HepG2 (cell line): ENCODE measurements around the gene VEZF1. TPM values are rescaled to one million over a fixed set of nuclear protein-coding genes. Genes with fewer than 3 reads are reported as not detected.

Source experiments
- ATAC-seq: fragments of 200-7000 bp; cut with Tn5 transposase; 3 replicates; pipeline ENCODE4 v1.9.1; 2020; ENCODE audit warnings: mild to moderate bottlenecking, moderate library complexity
- BruUV-seq: library from RNA; stranded (reverse); fragments of 400-500 nt; replicated peaks from 2 replicates; lab custom pipeline; 2021; lab: Mats Ljungman, UMichigan
- CTCF ChIA-PET: fragments of 300-600 bp; formaldehyde crosslinking; extraction: SDS; loops from one replicate; lab custom pipeline; 2021; ENCODE audit warnings: low total read pairs, inconsistent platforms, low intra/inter-chr PET ratio; lab: Yijun Ruan, JAX
- POLR2A ChIA-PET: fragments of 350-600 bp; sonication (Branson Sonifier 250); formaldehyde crosslinking; loops from one replicate; lab custom pipeline; 2020; ENCODE audit warnings: antibody characterized with exemption, inconsistent platforms; lab: Yijun Ruan, JAX
- DNase-seq: peaks from one replicate; pipeline ENCODE4 v3.0.0-alpha.2; 2015; ENCODE audit warnings: low spot score
- FAIRE-seq: peaks from 3 replicates; lab custom pipeline; 2011; peaks lifted over from hg19 to GRCh38; lab: Jason Lieb, UNC
- H2AFZ ChIP-seq: one replicate; pipeline ENCODE4 v1.6.1; 2011; ENCODE audit warnings: low read length, inconsistent platforms
- H3K27ac ChIP-seq: fragments of 300-600 bp; 3 replicates; pipeline ENCODE4 v1.8.0; 2011; ENCODE audit warnings: mixed run types, mild to moderate bottlenecking, mixed read lengths, low read length, inconsistent platforms; ENCODE audit not compliant: insufficient read depth; ENCODE audit errors: extremely low read length
- H3K27me3 ChIP-seq, 2 experiments: fragments of 200-600 bp in 1 of 2; 2 replicates in 1 of 2; 3 replicates in 1 of 2; pipeline versions ENCODE4 v1.6.0 to v1.8.0; 2011; ENCODE audit warnings: low read length in 2 of 2, mild to moderate bottlenecking in 2 of 2, moderate library complexity in 2 of 2, inconsistent platforms in 1 of 2; ENCODE audit not compliant: insufficient read depth in 2 of 2, control insufficient read depth in 1 of 2
- H3K36me3 ChIP-seq, 2 experiments: fragments of 200-600 bp in 1 of 2; replicated peaks in 1 of 2; 2 replicates in 1 of 2; 3 replicates in 1 of 2; pipeline versions ENCODE4 v1.5.1 to v1.8.0; 2011; ENCODE audit warnings: low read length in 2 of 2, inconsistent platforms in 1 of 2; ENCODE audit not compliant: insufficient read depth in 2 of 2, control insufficient read depth in 1 of 2
- H3K4me1 ChIP-seq: 2 replicates; pipeline ENCODE4 v1.5.1; 2012; ENCODE audit warnings: low read length, inconsistent platforms; ENCODE audit not compliant: insufficient read depth
- H3K4me2 ChIP-seq: 2 replicates; pipeline ENCODE4 v1.6.0; 2011; ENCODE audit warnings: low read depth, low read length, inconsistent platforms
- H3K4me3 ChIP-seq, 3 experiments: fragments of 200-600 bp in 1 of 3; sonication (generic), shearing (Covaris generic) in 1 of 3; replicated peaks in 1 of 3; 2 replicates each; pipeline ENCODE4 v1.5.1; 2011 to 2016; ENCODE audit warnings: low read length in 3 of 3, inconsistent platforms in 2 of 3, low read depth in 2 of 3, mild to moderate bottlenecking in 2 of 3, control low read depth in 1 of 3, mixed read lengths in 1 of 3; ENCODE audit not compliant: insufficient read depth in 1 of 3
- H3K79me2 ChIP-seq: one replicate; pipeline ENCODE4 v1.6.1; 2011; ENCODE audit warnings: low read length, inconsistent platforms; ENCODE audit not compliant: insufficient read depth
- H3K9ac ChIP-seq: 2 replicates; pipeline ENCODE4 v1.6.0; 2011; ENCODE audit warnings: mild to moderate bottlenecking, low read depth, low read length, inconsistent platforms; ENCODE audit not compliant: insufficient read depth
- H3K9me3 ChIP-seq: 2 replicates; pipeline ENCODE4 v1.5.1; 2012; ENCODE audit warnings: mild to moderate bottlenecking, low read length
- H4K20me1 ChIP-seq: 2 replicates; pipeline ENCODE4 v1.6.0; 2011; ENCODE audit warnings: inconsistent platforms, mild to moderate bottlenecking, low read length, moderate library complexity; ENCODE audit not compliant: insufficient read depth
- GRHL1 ChIP-seq: sonication (generic); formaldehyde crosslinking; conservative IDR thresholded peaks from 2 replicates; pipeline ENCODE4 v1.8.0; 2022; ENCODE audit warnings: missing genetic modification reagents
- IRX3 ChIP-seq: sonication (generic); formaldehyde crosslinking; IDR thresholded peaks from 2 replicates; pipeline ENCODE4 v1.8.1; 2023; ENCODE audit warnings: mild to moderate bottlenecking, low read depth, missing genetic modification reagents, borderline replicate concordance
- NFRKB ChIP-seq: fragments of 450-650 bp; IDR thresholded peaks from 2 replicates; pipeline ENCODE4 v1.6.1; 2017
- NFYC ChIP-seq: IDR thresholded peaks from 2 replicates; pipeline ENCODE4 v1.6.1; 2016; ENCODE audit warnings: missing genetic modification reagents, missing compliant biosample characterization
- PBX2 ChIP-seq: IDR thresholded peaks from 2 replicates; pipeline ENCODE4 v1.6.1; 2016; ENCODE audit warnings: control low read depth
- RARG ChIP-seq: sonication (generic); formaldehyde crosslinking; IDR thresholded peaks from 2 replicates; pipeline ENCODE4 v1.4.0; 2020; ENCODE audit warnings: low read depth, mild to moderate bottlenecking, missing genetic modification reagents
- SMYD3 ChIP-seq: sonication (generic); formaldehyde crosslinking; IDR thresholded peaks from 2 replicates; pipeline ENCODE4 v1.8.1; 2023; ENCODE audit warnings: mild to moderate bottlenecking, missing genetic modification reagents
- USF2 ChIP-seq, 2 experiments: sonication (generic) in 1 of 2; formaldehyde crosslinking in 1 of 2; IDR thresholded peaks; 2 replicates each; pipeline versions ENCODE4 v1.5.1 to v1.6.1; 2011 to 2020; ENCODE audit warnings: borderline replicate concordance in 1 of 2, low read depth in 1 of 2, low read length in 1 of 2, mild to moderate bottlenecking in 1 of 2, missing genetic modification reagents in 1 of 2, moderate library complexity in 1 of 2
- ZIK1 ChIP-seq: sonication (generic); formaldehyde crosslinking; IDR thresholded peaks from 2 replicates; pipeline ENCODE4 v1.5.0; 2020; ENCODE audit warnings: mild to moderate bottlenecking, low read depth, missing genetic modification reagents, borderline replicate concordance
- ZNF17 ChIP-seq: sonication (generic); formaldehyde crosslinking; IDR thresholded peaks from 2 replicates; pipeline ENCODE4 v1.5.0; 2020; ENCODE audit warnings: mild to moderate bottlenecking, missing genetic modification reagents
- ZNF724P ChIP-seq: sonication (generic); formaldehyde crosslinking; IDR thresholded peaks from 2 replicates; pipeline ENCODE4 v1.8.0; 2022; ENCODE audit warnings: missing genetic modification reagents, borderline replicate concordance
- WGBS: methylation state at CpG from one replicate; pipeline ENCODE4 v1.1.6; 2017; ENCODE audit warnings: low lambda C conversion rate; 5-methylcytosine and 5-hydroxymethylcytosine counted together
- in situ Hi-C: cut with HindIII; loops from 2 replicates; pipeline ENCODE4 v1.10.0; 2017; ENCODE audit warnings: low pct_unique_long_range_greater_than_20kb; ENCODE audit not compliant: extremely low pct_ligation_motif_present
- intact Hi-C: fragments of 100-400 bp; cut with micrococcal nuclease; formaldehyde crosslinking; loops from one replicate; pipeline ENCODE4 v1.10.0; 2022; ENCODE audit not compliant: unreplicated experiment
- polyA plus RNA-seq, 8 experiments: library from polyadenylated mRNA; depleted of rRNA in 3 of 8; stranded (reverse) in 7 of 8; unstranded in 1 of 8; fragments of >200 nt; fragmentation: Illumina TruSeq in 4 of 8; extraction: Trizol in 4 of 8; gene quantifications; 2 replicates each; pipeline versions ENCODE4 v1.2.1 to v1.2.3, GENCODE V29; 2011 to 2016; ENCODE audit warnings: low read depth in 4 of 8, missing spikeins in 1 of 8, mixed read lengths in 1 of 8; ENCODE audit not compliant: insufficient read depth in 1 of 8
- total RNA-seq, 5 experiments: library from RNA; depleted of rRNA; stranded (reverse); fragments of >200 nt; fragmentation: Illumina TruSeq; extraction: Trizol; gene quantifications; 2 replicates each; pipeline ENCODE4 v1.2.3, GENCODE V29; 2016; ENCODE audit warnings: low read depth in 1 of 5

Gene VEZF1
- total and polyA plus RNA-seq, 2 of the 13 experiments (the other 11 are each of a cell fraction or from before 2014, with no cell fraction given) = 45.9 to 49.7 TPM

GRCh38 chr17:57940231-57940630 lies 47.8 kb downstream of the VEZF1 start:
- Histone ChIP-seq H3K4me1 (peaks cover 70% of the 10 kb centered on the region), H3K9ac (no peak overlapping the region), H3K79me2 (no peaks in the 10 kb centered on the region), H3K36me3 (no peaks in the 10 kb centered on the region), H4K20me1 (no peaks in the 10 kb centered on the region), H3K4me2 (no peak overlapping the region), H3K27me3 (no peaks in the 10 kb centered on the region), H2AFZ (no peak overlapping the region), H3K9me3 (no peaks in the 10 kb centered on the region), H3K4me3 (no peak overlapping the region), H3K27ac (no peak overlapping the region)
- 67% methylated on average over 5 of the region's 5 CpGs for WGBS
- no TSS peak for BruUV-seq
- FAIRE-seq (no peak), DNase-seq (no peak), ATAC-seq (no peak)
- intact Hi-C loops (loop anchor here (2.0 kb wide), 1 partner anchor 15 kb away; the partner anchor contains the start of gene CUEDC1), in situ Hi-C loops (no loop called here)
- ChIA-PET CTCF (no interaction called here), POLR2A (interaction anchor here (1.0 to 3.9 kb wide), 4 partner anchors 13 to 143 kb away, joined by 3 to 35 read pairs (median 9); partner anchors contain the start of genes CUEDC1, DYNLL2 and SRSF1)
- TF ChIP-seq USF2 (IDR thresholded peaks at IDR 0.05; ENCODE audit: low read depth, low read length) (0 out of 2 replicates have a peak, but pooled peaks have one; percentile 22), USF2 (CRISPR knock-in tag; IDR thresholded peaks at IDR 0.05; ENCODE audit: borderline replicate concordance) (no peak; the same call in 1 of the 2 replicates), NFYC (CRISPR knock-in tag) (peak; percentile 25; the same call in 1 of the 2 replicates), RARG (CRISPR knock-in tag) (no peak), NFRKB (no peak), GRHL1 (CRISPR knock-in tag) (no peak), ZNF17 (CRISPR knock-in tag) (no peak), PBX2 (CRISPR knock-in tag) (peak; percentile 38; the same call in 1 of the 2 replicates), IRX3 (no peak), ZNF724P (CRISPR knock-in tag) (no peak), ZIK1 (CRISPR knock-in tag) (no peak), SMYD3 (CRISPR knock-in tag) (no peak)
